H1 (cell line): Measurements from ENCODE around the gene SLC7A14. TPM values are rescaled to one million over a fixed set of nuclear protein-coding genes. Genes with fewer than 3 reads are reported as not detected.

Source experiments
- CEBPB ChIP-seq: IDR thresholded peaks from 2 replicates; pipeline ENCODE4 v1.6.1; 2012; ENCODE audit warnings: low read depth, low read length
- FOSL1 ChIP-seq: IDR thresholded peaks from 2 replicates; pipeline ENCODE4 v1.6.1; 2011; ENCODE audit warnings: mild to moderate bottlenecking, low read depth, low read length, moderate library complexity; ENCODE audit not compliant: insufficient read depth
- HDAC6 ChIP-seq: IDR thresholded peaks from one replicate; pipeline ENCODE4 v1.7.1; 2012; ENCODE audit warnings: low read depth, mild to moderate bottlenecking, inconsistent platforms, low read length, moderate library complexity
- polyA plus RNA-seq, 7 experiments: library from polyadenylated mRNA; depleted of rRNA in 3 of 7; stranded (reverse) in 5 of 7; unstranded in 2 of 7; fragments of >200 nt in 5 of 7; fragments of 200-250 nt in 2 of 7; gene quantifications; 1 replicate in 5 of 7; 2 replicates in 1 of 7; 4 replicates in 1 of 7; pipeline versions ENCODE4 v1.2.1 to v1.2.3, GENCODE V29; 2011 to 2013; ENCODE audit warnings: missing spikeins in 2 of 7, mixed read lengths in 2 of 7
- total RNA-seq: library from RNA; stranded (reverse); fragmentation: NEBNext Ultra II Directional; extraction: Animal tissue kit (Norgen Biotek cat#: 25700); gene quantifications from 2 replicates; pipeline ENCODE4 v1.2.1, GENCODE V29; 2021
- TF ChIP-seq, protein P1 (sequence below): IDR thresholded peaks from 2 replicates; pipeline ENCODE4 v1.6.1; 2011; ENCODE audit warnings: low read depth, mild to moderate bottlenecking, low read length; ENCODE audit not compliant: insufficient read depth
- TF ChIP-seq, protein P2 (sequence below): IDR thresholded peaks from 2 replicates; pipeline ENCODE4 v1.6.1; 2012; ENCODE audit warnings: inconsistent platforms

SLC7A14 gene
- total and polyA plus RNA-seq, 2 of the 8 experiments (the other 6 are each of a cell fraction or from before 2014, with no cell fraction given): 0.21 to 0.95 TPM

GRCh38 chr3:170419557-170420087, 166.3 kb downstream of the SLC7A14 start (continued):
- TF ChIP-seq, protein P1, sequence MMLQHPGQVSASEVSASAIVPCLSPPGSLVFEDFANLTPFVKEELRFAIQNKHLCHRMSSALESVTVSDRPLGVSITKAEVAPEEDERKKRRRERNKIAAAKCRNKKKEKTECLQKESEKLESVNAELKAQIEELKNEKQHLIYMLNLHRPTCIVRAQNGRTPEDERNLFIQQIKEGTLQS: no peak
- TF ChIP-seq HDAC6 (no peak), FOSL1 (no peak), CEBPB (no peak)
- TF ChIP-seq, protein P2, sequence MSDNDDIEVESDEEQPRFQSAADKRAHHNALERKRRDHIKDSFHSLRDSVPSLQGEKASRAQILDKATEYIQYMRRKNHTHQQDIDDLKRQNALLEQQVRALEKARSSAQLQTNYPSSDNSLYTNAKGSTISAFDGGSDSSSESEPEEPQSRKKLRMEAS: peak; percentile 94
